HCT116 (cell line): ENCODE measurements around the gene PUSL1. TPM values are rescaled to one million over a fixed set of nuclear protein-coding genes. Genes with fewer than 3 reads are reported as not detected.
A peak's percentile ranks its signal among the peaks of the same experiment; 100 is the strongest.

ENCODE experiments used
- ATAC-seq: fragments of 200-7000 bp; cut with Tn5 transposase; 2 replicates; pipeline ENCODE4 v1.9.1; 2020; ENCODE audit warnings: mild to moderate bottlenecking, moderate library complexity
- BruUV-seq: library from RNA; stranded (reverse); fragments of 400-500 nt; replicated peaks from 2 replicates; lab custom pipeline; 2021; lab: Mats Ljungman, UMichigan
- CTCF ChIA-PET: fragments of 300-600 bp; sonication (Branson Sonifier 250); formaldehyde crosslinking; loops from one replicate; lab custom pipeline; 2021; ENCODE audit warnings: antibody characterized with exemption; lab: Charles Lee
- POLR2A ChIA-PET: fragments of 300-600, 350-600 bp; sonication (Branson Sonifier 250); formaldehyde crosslinking; loops from one replicate; lab custom pipeline; 2021; ENCODE audit warnings: antibody characterized with exemption; lab: Charles Lee
- RAD21 ChIA-PET, 2 experiments: fragments of 300-600 bp; sonication (Branson Sonifier 250); formaldehyde crosslinking; loops; one replicate each; lab custom pipeline; 2023; ENCODE audit warnings: low total read pairs in 2 of 2; ENCODE audit not compliant: uncharacterized antibody in 2 of 2, unreplicated experiment in 2 of 2, low non-redundant PET in 1 of 2; lab: Charles Lee
- DNase-seq: peaks from one replicate; pipeline ENCODE4 v3.0.0-alpha.2; 2010; ENCODE audit warnings: low read depth, low spot score
- H2AFZ ChIP-seq: fragments of 200-600 bp; shearing (Covaris generic), sonication (generic); 2 replicates; pipeline ENCODE4 v1.6.1; 2017; ENCODE audit warnings: low read depth, mixed run types, mixed read lengths, antibody characterized with exemption, low read length; ENCODE audit not compliant: poor library complexity, severe bottlenecking
- H3K27ac ChIP-seq: 2 replicates; pipeline ENCODE4 v1.5.1; 2012; ENCODE audit warnings: low read depth, low read length
- H3K27me3 ChIP-seq: fragments of 200-600 bp; sonication (generic); 2 replicates; pipeline ENCODE4 v1.6.1; 2016; ENCODE audit warnings: mixed run types, low read length, mixed read lengths; ENCODE audit not compliant: insufficient read depth
- H3K36me3 ChIP-seq, 2 experiments: fragments of 200-500 bp in 1 of 2; fragments of 200-600 bp in 1 of 2; sonication (Bioruptor generic) in 1 of 2; sonication (generic) in 1 of 2; 2 replicates each; pipeline versions ENCODE4 v1.5.1 to v1.6.1; 2014 to 2016; ENCODE audit warnings: low read length in 2 of 2, inconsistent platforms in 1 of 2, mixed read lengths in 1 of 2, mixed run types in 1 of 2; ENCODE audit not compliant: insufficient read depth in 2 of 2, control insufficient read depth in 1 of 2
- H3K4me1 ChIP-seq, 2 experiments: fragments of 200-600 bp in 1 of 2; sonication (generic) in 1 of 2; 2 replicates each; pipeline versions ENCODE4 v1.5.1 to v1.6.1; 2012 to 2017; ENCODE audit warnings: low read length in 2 of 2, inconsistent platforms in 1 of 2, mild to moderate bottlenecking in 1 of 2, mixed read lengths in 1 of 2, mixed run types in 1 of 2, moderate library complexity in 1 of 2; ENCODE audit not compliant: insufficient read depth in 2 of 2, control insufficient read depth in 1 of 2
- H3K4me2 ChIP-seq: fragments of 200-600 bp; sonication (generic); 2 replicates; pipeline ENCODE4 v1.6.1; 2017; ENCODE audit warnings: mixed run types, low read length, mixed read lengths
- H3K4me3 ChIP-seq, 2 experiments: fragments of 200-600 bp in 1 of 2; sonication (generic) in 1 of 2; replicated peaks in 1 of 2; 2 replicates each; pipeline ENCODE4 v1.5.1; 2011 to 2016; ENCODE audit warnings: low read length in 2 of 2, control low read depth in 1 of 2, low read depth in 1 of 2, mild to moderate bottlenecking in 1 of 2, mixed read lengths in 1 of 2, mixed run types in 1 of 2
- H3K79me2 ChIP-seq: fragments of 200-600 bp; sonication (generic); 2 replicates; pipeline ENCODE4 v1.6.1; 2017; ENCODE audit warnings: mild to moderate bottlenecking, mixed run types, low read length, moderate library complexity, mixed read lengths; ENCODE audit not compliant: insufficient read depth
- H3K9ac ChIP-seq: fragments of 200-600 bp; sonication (generic); 2 replicates; pipeline ENCODE4 v1.6.1; 2016; ENCODE audit warnings: low read length, mixed read lengths
- H3K9me2 ChIP-seq: fragments of 200-600 bp; sonication (generic), shearing (Covaris generic); 2 replicates; pipeline ENCODE4 v1.6.1; 2017; ENCODE audit warnings: mixed run types, mild to moderate bottlenecking, moderate library complexity; ENCODE audit not compliant: insufficient read depth
- H3K9me3 ChIP-seq, 2 experiments: fragments of 200-500 bp in 1 of 2; fragments of 200-600 bp in 1 of 2; sonication (Bioruptor generic) in 1 of 2; sonication (generic) in 1 of 2; 2 replicates each; pipeline ENCODE4 v1.6.1; 2014 to 2017; ENCODE audit warnings: low read length in 2 of 2, mixed read lengths in 2 of 2, inconsistent platforms in 1 of 2, low read depth in 1 of 2, mild to moderate bottlenecking in 1 of 2, mixed run types in 1 of 2, moderate library complexity in 1 of 2; ENCODE audit not compliant: control insufficient read depth in 1 of 2, insufficient read depth in 1 of 2
- H4K20me1 ChIP-seq: fragments of 200-600 bp; sonication (generic), shearing (Covaris generic); 2 replicates; pipeline ENCODE4 v1.6.1; 2017; ENCODE audit warnings: mixed run types, mild to moderate bottlenecking, moderate library complexity; ENCODE audit not compliant: insufficient read depth
- EZH2 ChIP-seq: fragments of 200-600 bp; sonication (generic); IDR thresholded peaks from 2 replicates; pipeline ENCODE4 v1.6.1; 2017; ENCODE audit warnings: antibody characterized with exemption, mixed run types
- POLR2A ChIP-seq: IDR thresholded peaks from 2 replicates; pipeline ENCODE4 v1.7.0; 2011; ENCODE audit warnings: borderline replicate concordance; ENCODE audit not compliant: insufficient read depth, insufficient read length; ENCODE audit errors: extremely low read depth
- POLR2AphosphoS5 ChIP-seq: IDR thresholded peaks from 2 replicates; pipeline ENCODE4 v1.6.1; 2011; ENCODE audit warnings: mild to moderate bottlenecking, low read depth, low read length, moderate library complexity
- TCF7L2 ChIP-seq: IDR thresholded peaks from 2 replicates; pipeline ENCODE4 v1.7.0; 2011; ENCODE audit warnings: borderline replicate concordance, inconsistent platforms; ENCODE audit not compliant: insufficient read depth, insufficient read length; ENCODE audit errors: extremely low read depth
- ZFX ChIP-seq: fragments of 450-650 bp; IDR thresholded peaks from 2 replicates; pipeline ENCODE4 v1.6.1; 2017
- intact Hi-C: fragments of 100-400 bp; cut with micrococcal nuclease; formaldehyde crosslinking; loops from 2 replicates; pipeline ENCODE4 v1.10.0; 2022
- total RNA-seq: library from RNA; stranded (reverse); gene quantifications from one replicate; pipeline ENCODE4 v1.2.1, GENCODE V29; 2021; ENCODE audit not compliant: unreplicated experiment

The PUSL1 gene
- total RNA-seq, 1 experiment from 2014 or later: 47.2 TPM

GRCh38 chr1:1304331-1305299 lies 3.8 kb upstream of the PUSL1 start:
- Histone ChIP-seq H2AFZ (no peak overlapping the region), H3K4me3 (peak overlapping the region; percentile 60 to 86), H3K9me2 (no peaks in the 10 kb centered on the region), H3K27ac (peak overlapping the region; percentile 99), H3K9ac (peak overlapping the region; percentile 79), H4K20me1 (no peaks in the 10 kb centered on the region), H3K36me3 (no peaks in the 10 kb centered on the region), H3K4me2 (peak overlapping the region; percentile 99), H3K4me1 (peaks cover 29 to 50% of the 10 kb centered on the region in 2 experiments), H3K79me2 (peaks cover 21% of the 10 kb centered on the region), H3K27me3 (no peaks in the 10 kb centered on the region), H3K9me3 (no peaks in the 10 kb centered on the region)
- peak; percentile 44 for ATAC-seq
- ChIA-PET CTCF (interaction anchor here (0.7 to 1.7 kb wide), 4 partner anchors 13 to 200 kb away, joined by 3 to 16 read pairs (median 4); no protein-coding TSS in a partner anchor), POLR2A (interaction anchor here (1.1 to 1.2 kb wide), 2 partner anchors 71 to 230 kb away, joined by 4 to 5 read pairs; partner anchors contain the start of genes AURKAIP1 and RNF223), RAD21 (interaction anchor here in 1 of 2 experiments (1.1 kb wide), 1 partner anchor 13 kb away, joined by 3 read pairs; no protein-coding TSS in a partner anchor)
- intact Hi-C loops: loop anchor here (2.0 to 5.0 kb wide), 2 partner anchors 43 to 70 kb away; partner anchors contain the start of genes AURKAIP1 and DVL1
- BruUV-seq: no TSS peak
- DNase-seq: no peak
- TF ChIP-seq EZH2: no peak
- peak; percentile 44 for TF ChIP-seq POLR2AphosphoS5
- no peak for TF ChIP-seq TCF7L2
- peak; percentile 77; the same call in 1 of the 2 replicates for TF ChIP-seq ZFX
- TF ChIP-seq POLR2A: peak; percentile 23
